Breast epithelium (tissue), 4 donors: ENCODE measurements around the gene CTNND2. TPM values are rescaled to one million over a fixed set of nuclear protein-coding genes. Genes with fewer than 3 reads are reported as not detected.

Source experiments
- DNase-seq, 2 donors: peaks; one replicate each; pipeline ENCODE4 v3.0.0-alpha.2; 2019; ENCODE audit warnings: low spot score in 2 of 2
- H3K27ac ChIP-seq, 2 donors: fragments of 200-600 bp; sonication (generic) in 1 of 2; one replicate each; pipeline ENCODE4 v1.5.1; 2016 to 2019; ENCODE audit warnings: mild to moderate bottlenecking in 1 of 2
- H3K27me3 ChIP-seq, 2 donors: fragments of 200-600 bp; sonication (generic) in 1 of 2; one replicate each; pipeline versions ENCODE4 v1.5.1 to v1.6.0; 2017 to 2019; ENCODE audit warnings: control low read depth in 1 of 2, mild to moderate bottlenecking in 1 of 2
- H3K36me3 ChIP-seq: fragments of 200-600 bp; one replicate; pipeline ENCODE4 v1.5.1; 2019
- H3K4me1 ChIP-seq, 2 donors: fragments of 200-600 bp; sonication (generic); one replicate each; pipeline ENCODE4 v1.5.1; 2016 to 2019; ENCODE audit warnings: control low read depth in 1 of 2
- H3K4me3 ChIP-seq, 3 donors: fragments of 200-600 bp; sonication (generic); 1 replicate in 2 of 3; 2 replicates in 1 of 3; pipeline ENCODE4 v1.5.1; 2016 to 2019; ENCODE audit warnings: mild to moderate bottlenecking in 3 of 3, moderate library complexity in 2 of 3
- H3K9me3 ChIP-seq, 2 donors: fragments of 200-600 bp; sonication (generic) in 1 of 2; one replicate each; pipeline ENCODE4 v1.5.1; 2016 to 2019; ENCODE audit warnings: control low read depth in 1 of 2
- CTCF ChIP-seq, 3 donors: fragments of 450-650 bp; IDR thresholded peaks; one replicate each; pipeline ENCODE4 v1.5.1; 2016 to 2017; ENCODE audit warnings: antibody characterized with exemption in 3 of 3, mild to moderate bottlenecking in 3 of 3, moderate library complexity in 3 of 3
- POLR2A ChIP-seq: fragments of 450-650 bp; IDR thresholded peaks from one replicate; pipeline ENCODE4 v1.6.1; 2016; ENCODE audit warnings: antibody characterized with exemption, mild to moderate bottlenecking, moderate library complexity
- POLR2AphosphoS5 ChIP-seq, 3 donors: sonication (generic); formaldehyde crosslinking; IDR thresholded peaks; one replicate each; pipeline ENCODE4 v1.6.1; 2017; ENCODE audit warnings: antibody characterized with exemption in 3 of 3
- intact Hi-C: fragments of 100-400 bp; cut with DNase I; formaldehyde crosslinking; loops from one replicate; pipeline ENCODE4 v1.15.1; 2023; ENCODE audit warnings: low total_unique reads
- total RNA-seq, 3 donors: library from RNA; depleted of rRNA; stranded (reverse); fragments of >200 nt; gene quantifications; one replicate each; pipeline ENCODE4 v1.1.0, GENCODE V29; 2016

The CTNND2 gene
- total RNA-seq, 3 donors from 2014 or later = 3.3 to 6.0 TPM; not detected in 1

- H3K9me3 ChIP-seq = no peaks in the 10 kb centered on the region
- H3K4me3 ChIP-seq = no peak overlapping the region
- no peak for DNase-seq
- TF ChIP-seq CTCF (IDR thresholded peaks at IDR 0.05) (no peak), POLR2AphosphoS5 (IDR thresholded peaks at IDR 0.05) (no peak), POLR2A (no peak)
- no peaks in the 10 kb centered on the region for H3K27me3 ChIP-seq
- no peaks in the 10 kb centered on the region for H3K4me1 ChIP-seq
- intact Hi-C loops = no loop called here
- no peaks in the 10 kb centered on the region for H3K36me3 ChIP-seq
- no peak overlapping the region for H3K27ac ChIP-seq
Observed at GRCh38 chr5:11770310-11770709, 133.9 kb downstream of the CTNND2 start.

GRCh38 chr5:11760934-11761603 lies 143.2 kb downstream of the CTNND2 start:
- no peaks in the 10 kb centered on the region for H3K4me1 ChIP-seq
- H3K36me3 ChIP-seq = no peaks in the 10 kb centered on the region
- H3K27ac ChIP-seq = no peak overlapping the region
- no peak for DNase-seq
- TF ChIP-seq POLR2A = no peak
- no peak for TF ChIP-seq POLR2AphosphoS5 (IDR thresholded peaks at IDR 0.05)
- no peak for TF ChIP-seq CTCF (IDR thresholded peaks at IDR 0.05)
- H3K4me3 ChIP-seq = no peak overlapping the region
- H3K27me3 ChIP-seq = no peaks in the 10 kb centered on the region
- intact Hi-C loops = loop anchor here (10.0 kb wide), 1 partner anchor 1714 kb away; no protein-coding TSS in a partner anchor
- peaks cover 3 to 8% of the 10 kb centered on the region in 2 donors for H3K9me3 ChIP-seq

- DNase-seq = no peak
- no peaks in the 10 kb centered on the region for H3K9me3 ChIP-seq
- H3K4me3 ChIP-seq = no peak overlapping the region
- TF ChIP-seq POLR2A = no peak
- TF ChIP-seq CTCF (IDR thresholded peaks at IDR 0.05) = no peak
- H3K27me3 ChIP-seq = no peaks in the 10 kb centered on the region
- H3K36me3 ChIP-seq = no peaks in the 10 kb centered on the region
- no peak overlapping the region for H3K27ac ChIP-seq
- H3K4me1 ChIP-seq = no peaks in the 10 kb centered on the region
- intact Hi-C loops = no loop called here
Observed at GRCh38 chr5:11758321-11758720, 145.9 kb downstream of the CTNND2 start.

GRCh38 chr5:11757661-11758060 lies 146.6 kb downstream of the CTNND2 start:
- TF ChIP-seq POLR2A (no peak), POLR2AphosphoS5 (IDR thresholded peaks at IDR 0.05) (no peak), CTCF (IDR thresholded peaks at IDR 0.05) (no peak)
- Histone ChIP-seq H3K4me1 (no peaks in the 10 kb centered on the region), H3K36me3 (no peaks in the 10 kb centered on the region), H3K27ac (no peak overlapping the region), H3K27me3 (no peaks in the 10 kb centered on the region), H3K9me3 (no peaks in the 10 kb centered on the region), H3K4me3 (no peak overlapping the region)
- DNase-seq = no peak
- intact Hi-C loops = no loop called here

DNA sequence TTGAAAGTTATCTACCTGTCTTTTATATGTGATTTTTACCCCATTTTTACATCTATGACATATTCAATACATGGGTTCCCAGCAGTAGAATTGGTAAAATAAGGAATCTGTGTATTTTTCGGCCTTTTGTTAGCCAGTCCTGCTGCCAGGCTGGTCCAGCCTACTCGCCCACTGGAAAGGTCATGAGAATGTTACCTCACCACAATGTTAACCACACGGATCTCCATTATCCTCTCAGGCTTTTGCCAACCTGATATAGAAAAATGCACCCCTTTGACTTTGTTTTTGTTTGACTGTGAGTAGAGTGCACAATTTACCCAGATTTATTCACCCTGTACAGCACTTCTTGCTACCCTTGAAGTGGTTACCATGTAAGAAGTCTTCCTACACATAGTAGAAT lies 167.2 kb downstream of the CTNND2 start:
- intact Hi-C loops = no loop called here
- H3K4me3 ChIP-seq = no peak overlapping the region
- no peak overlapping the region for H3K27ac ChIP-seq
- no peaks in the 10 kb centered on the region for H3K4me1 ChIP-seq
- no peaks in the 10 kb centered on the region for H3K27me3 ChIP-seq
- no peaks in the 10 kb centered on the region for H3K36me3 ChIP-seq
- TF ChIP-seq POLR2AphosphoS5 (IDR thresholded peaks at IDR 0.05) (no peak), POLR2A (no peak), CTCF (IDR thresholded peaks at IDR 0.05) (no peak)
- no peak for DNase-seq
- peaks cover 0 to 9% of the 10 kb centered on the region in 2 donors for H3K9me3 ChIP-seq
